Upper lobe of left lung (tissue), 6 donors: ENCODE data around the gene F11R. TPM values are rescaled to one million over a fixed set of nuclear protein-coding genes. Genes with fewer than 3 reads are reported as not detected.
A peak's percentile ranks its signal among the peaks of the same experiment; 100 is the strongest.

Source experiments
- ATAC-seq, 2 donors: fragments of 200-7000 bp; cut with Tn5 transposase; one replicate each; pipeline ENCODE4 v1.9.1; 2022; ENCODE audit warnings: mild to moderate bottlenecking in 2 of 2, moderate library complexity in 2 of 2; ENCODE audit not compliant: low FRiP score in 2 of 2
- DNase-seq, 2 donors: peaks; one replicate each; pipeline ENCODE4 v3.0.0-alpha.2; 2019 to 2020
- H3K27ac ChIP-seq, 4 donors: fragments of 200-600 bp; sonication (generic); one replicate each; pipeline ENCODE4 v1.5.1; 2016 to 2019
- H3K27me3 ChIP-seq, 4 donors: fragments of 200-600 bp; sonication (generic); one replicate each; pipeline ENCODE4 v1.5.1; 2017 to 2019
- H3K36me3 ChIP-seq, 4 donors: fragments of 200-600 bp; sonication (generic); one replicate each; pipeline ENCODE4 v1.5.1; 2016 to 2019
- H3K4me1 ChIP-seq, 4 donors: fragments of 200-600 bp; sonication (generic); one replicate each; pipeline ENCODE4 v1.5.1; 2018 to 2019
- H3K4me3 ChIP-seq, 4 donors: fragments of 200-600 bp; sonication (generic); one replicate each; pipeline ENCODE4 v1.5.1; 2017 to 2019; ENCODE audit warnings: mild to moderate bottlenecking in 2 of 4, moderate library complexity in 1 of 4
- H3K9me3 ChIP-seq, 4 donors: fragments of 200-600 bp; sonication (generic); one replicate each; pipeline ENCODE4 v1.5.1; 2018 to 2019
- EP300 ChIP-seq, 4 donors: sonication (generic); formaldehyde crosslinking; IDR thresholded peaks; one replicate each; pipeline ENCODE4 v1.5.1; 2017; ENCODE audit warnings: antibody characterized with exemption in 4 of 4, control low read depth in 2 of 4
- POLR2A ChIP-seq, 4 donors: fragments of 450-650 bp; IDR thresholded peaks; one replicate each; pipeline ENCODE4 v1.5.1; 2016 to 2017; ENCODE audit warnings: antibody characterized with exemption in 4 of 4, mild to moderate bottlenecking in 2 of 4
- POLR2AphosphoS5 ChIP-seq, 2 donors: sonication (generic); formaldehyde crosslinking; IDR thresholded peaks; one replicate each; pipeline ENCODE4 v1.5.1; 2017; ENCODE audit warnings: antibody characterized with exemption in 2 of 2
- WGBS, 2 donors: methylation state at CpG; one replicate each; pipeline ENCODE4 v1.1.5; 2017 to 2018; 5-methylcytosine and 5-hydroxymethylcytosine counted together
- total RNA-seq, 6 donors: library from RNA; depleted of rRNA in 4 of 6; stranded (reverse); fragments of >200 nt in 4 of 6; gene quantifications; one replicate each; pipeline versions ENCODE4 v1.1.0 to v1.2.1, GENCODE V29; 2016 to 2021
- TF ChIP-seq, protein P1 (sequence below), 6 experiments: fragments of 450-650 bp in 4 of 6; fragments of 200-600 bp in 2 of 6; sonication (generic) in 2 of 6; IDR thresholded peaks; one replicate each; pipeline ENCODE4 v1.5.1; 2016 to 2019; ENCODE audit warnings: antibody characterized with exemption in 6 of 6
- donor health status: DM: no; HTN: no; CAD: no; lungs with moderate emphysema.
- donor health status: DM: no; HTN: yes; CAD: no; lungs with severe emphysema.

F11R gene
- total RNA-seq, 6 donors from 2014 or later = 99.0 to 209 (median 172) TPM

DNA sequence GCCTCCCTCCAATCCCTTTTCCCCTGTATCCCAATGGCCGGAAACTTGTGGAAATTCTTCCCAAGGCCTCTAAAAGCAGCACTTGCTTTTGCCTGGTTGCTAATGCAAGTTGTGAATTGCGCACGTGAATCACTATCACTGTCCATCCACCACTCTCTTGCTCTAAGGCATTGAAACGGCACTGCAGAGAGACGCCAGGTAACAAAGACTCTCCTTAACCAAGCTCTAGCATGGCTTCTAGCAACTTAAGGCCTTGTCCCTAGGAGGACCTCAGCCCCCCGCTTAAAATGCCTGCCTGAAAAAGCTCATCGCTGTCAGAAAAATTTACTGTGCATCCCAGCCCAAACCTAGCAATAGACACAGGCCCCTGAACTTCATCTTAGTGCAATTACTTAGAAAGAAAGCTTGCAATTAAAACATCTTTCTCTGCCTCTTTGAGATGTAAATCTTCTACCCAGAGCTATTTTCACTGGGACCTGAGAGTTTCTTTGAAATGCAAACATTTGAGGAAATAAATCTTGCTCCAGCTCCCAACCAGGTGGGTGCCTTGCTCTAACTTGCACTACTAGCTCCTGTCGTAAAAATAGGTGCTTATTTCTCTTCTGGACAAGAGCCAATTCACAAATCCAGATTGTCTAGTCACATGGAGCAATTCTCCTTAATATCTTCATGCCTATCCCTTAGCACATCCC lies 33.4 kb downstream of the F11R start:
- no peaks in the 10 kb centered on the region for H3K27me3 ChIP-seq
- no peak for DNase-seq
- 80 to 86% methylated on average over 8 of the region's 8 CpGs for WGBS, 2 donors
- TF ChIP-seq POLR2AphosphoS5 (IDR thresholded peaks at IDR 0.05) (no peak), POLR2A (IDR thresholded peaks at IDR 0.05) (no peak), EP300 (IDR thresholded peaks at IDR 0.05) (no peak)
- TF ChIP-seq, protein P1, sequence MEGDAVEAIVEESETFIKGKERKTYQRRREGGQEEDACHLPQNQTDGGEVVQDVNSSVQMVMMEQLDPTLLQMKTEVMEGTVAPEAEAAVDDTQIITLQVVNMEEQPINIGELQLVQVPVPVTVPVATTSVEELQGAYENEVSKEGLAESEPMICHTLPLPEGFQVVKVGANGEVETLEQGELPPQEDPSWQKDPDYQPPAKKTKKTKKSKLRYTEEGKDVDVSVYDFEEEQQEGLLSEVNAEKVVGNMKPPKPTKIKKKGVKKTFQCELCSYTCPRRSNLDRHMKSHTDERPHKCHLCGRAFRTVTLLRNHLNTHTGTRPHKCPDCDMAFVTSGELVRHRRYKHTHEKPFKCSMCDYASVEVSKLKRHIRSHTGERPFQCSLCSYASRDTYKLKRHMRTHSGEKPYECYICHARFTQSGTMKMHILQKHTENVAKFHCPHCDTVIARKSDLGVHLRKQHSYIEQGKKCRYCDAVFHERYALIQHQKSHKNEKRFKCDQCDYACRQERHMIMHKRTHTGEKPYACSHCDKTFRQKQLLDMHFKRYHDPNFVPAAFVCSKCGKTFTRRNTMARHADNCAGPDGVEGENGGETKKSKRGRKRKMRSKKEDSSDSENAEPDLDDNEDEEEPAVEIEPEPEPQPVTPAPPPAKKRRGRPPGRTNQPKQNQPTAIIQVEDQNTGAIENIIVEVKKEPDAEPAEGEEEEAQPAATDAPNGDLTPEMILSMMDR (IDR thresholded peaks at IDR 0.05) = no peak
- no peak for ATAC-seq
- H3K4me1 ChIP-seq = peaks cover 0 to 12% (median under 1%) of the 10 kb centered on the region in 4 donors
- no peaks in the 10 kb centered on the region for H3K9me3 ChIP-seq
- H3K4me3 ChIP-seq = no peak overlapping the region
- H3K27ac ChIP-seq = no peak overlapping the region
- no peaks in the 10 kb centered on the region for H3K36me3 ChIP-seq

DNA sequence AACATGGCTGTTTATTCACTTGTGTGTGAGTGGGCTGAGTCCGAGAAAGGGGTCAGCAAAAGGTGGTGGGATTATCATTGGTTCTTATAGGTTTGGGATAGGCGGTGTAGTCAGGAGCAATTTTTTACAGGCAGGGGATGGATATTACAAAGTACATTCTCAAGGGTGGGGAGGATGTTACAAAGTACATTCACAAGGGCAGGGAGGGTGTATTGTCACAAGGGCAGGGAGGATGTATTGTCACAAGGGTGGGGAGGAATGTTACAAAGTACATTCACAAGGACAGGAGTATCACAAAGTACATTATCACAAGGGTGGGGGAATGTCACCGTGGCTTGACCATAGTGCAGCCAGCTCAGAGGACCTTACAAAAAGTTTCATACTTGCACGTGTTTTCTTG lies 35.2 kb downstream of the F11R start:
- no peak overlapping the region for H3K4me3 ChIP-seq
- no peak overlapping the region for H3K27ac ChIP-seq
- no peak for ATAC-seq
- no peak for TF ChIP-seq POLR2A (IDR thresholded peaks at IDR 0.05)
- TF ChIP-seq, protein P1 (IDR thresholded peaks at IDR 0.05) = no peak
- TF ChIP-seq POLR2AphosphoS5 (IDR thresholded peaks at IDR 0.05) = no peak
- no peak for TF ChIP-seq EP300 (IDR thresholded peaks at IDR 0.05)
- no peak for DNase-seq
- H3K4me1 ChIP-seq = peaks cover 7 to 25% (median 10%) of the 10 kb centered on the region in 4 donors
- 91 to 95% methylated on average over 4 of the region's 4 CpGs for WGBS, 2 donors
- H3K9me3 ChIP-seq = no peaks in the 10 kb centered on the region
- no peaks in the 10 kb centered on the region for H3K36me3 ChIP-seq
- peaks cover 0 to 13% (median 2%) of the 10 kb centered on the region in 4 donors for H3K27me3 ChIP-seq

DNA sequence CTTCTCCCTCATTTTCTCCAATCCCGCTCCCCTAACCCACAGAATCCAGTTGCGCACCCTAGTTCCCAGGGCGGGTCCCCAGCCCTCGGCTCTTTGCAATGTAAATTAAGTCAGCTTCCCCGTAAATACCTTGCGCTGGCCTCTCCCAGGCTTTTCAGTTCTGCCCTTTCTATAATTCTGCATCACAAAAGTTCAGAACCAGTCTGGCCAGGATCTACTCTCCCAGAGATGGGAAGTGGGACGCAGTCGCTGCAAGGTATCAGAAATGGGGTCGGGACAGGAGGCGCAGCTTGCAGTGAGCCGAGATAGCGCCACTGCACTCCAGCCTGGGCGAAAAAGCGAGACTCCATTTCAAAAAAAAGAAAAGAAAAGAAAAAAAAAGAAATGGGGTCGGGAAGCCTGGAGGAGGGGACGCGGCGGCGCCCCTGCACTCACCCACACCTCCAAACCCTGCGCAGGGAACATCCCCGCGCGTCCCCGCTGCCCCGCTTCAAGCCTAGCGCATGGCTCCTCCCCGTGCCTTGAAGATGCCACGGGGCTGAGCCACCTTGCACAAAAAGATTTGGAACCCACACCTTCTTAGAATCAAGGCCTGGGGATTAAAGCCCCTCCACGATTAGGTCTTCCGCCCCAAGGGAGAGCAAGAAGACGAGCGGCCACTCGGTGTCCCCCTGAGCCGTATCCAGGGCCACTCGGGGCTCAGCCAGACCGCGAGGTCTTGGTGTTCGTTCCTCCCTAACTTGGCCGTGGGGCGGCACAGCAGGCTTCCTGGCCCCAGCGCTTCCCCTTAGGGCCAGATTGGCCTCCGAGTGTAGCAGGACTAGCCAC lies 39.2 kb downstream of the F11R start:
- ATAC-seq (peak; percentile 41 to 66), DNase-seq (peak in 1 of 2 donors; percentile 75)
- H3K9me3 ChIP-seq = no peaks in the 10 kb centered on the region
- peaks cover 7 to 13% (median 10%) of the 10 kb centered on the region in 4 donors for H3K4me1 ChIP-seq
- H3K27ac ChIP-seq = no peak overlapping the region
- no peaks in the 10 kb centered on the region for H3K36me3 ChIP-seq
- H3K4me3 ChIP-seq = peak overlapping the region in 2 of 4 donors; percentile 8 to 22
- WGBS, 2 donors = 7 to 9% methylated on average over 38 to 42 of the region's 42 CpGs
- no peak for TF ChIP-seq POLR2A (IDR thresholded peaks at IDR 0.05)
- TF ChIP-seq EP300 (IDR thresholded peaks at IDR 0.05) = no peak
- no peak for TF ChIP-seq POLR2AphosphoS5 (IDR thresholded peaks at IDR 0.05)
- TF ChIP-seq, protein P1 (IDR thresholded peaks at IDR 0.05) = no peak
- H3K27me3 ChIP-seq = peaks cover 0 to 13% (median 2%) of the 10 kb centered on the region in 4 donors

DNA sequence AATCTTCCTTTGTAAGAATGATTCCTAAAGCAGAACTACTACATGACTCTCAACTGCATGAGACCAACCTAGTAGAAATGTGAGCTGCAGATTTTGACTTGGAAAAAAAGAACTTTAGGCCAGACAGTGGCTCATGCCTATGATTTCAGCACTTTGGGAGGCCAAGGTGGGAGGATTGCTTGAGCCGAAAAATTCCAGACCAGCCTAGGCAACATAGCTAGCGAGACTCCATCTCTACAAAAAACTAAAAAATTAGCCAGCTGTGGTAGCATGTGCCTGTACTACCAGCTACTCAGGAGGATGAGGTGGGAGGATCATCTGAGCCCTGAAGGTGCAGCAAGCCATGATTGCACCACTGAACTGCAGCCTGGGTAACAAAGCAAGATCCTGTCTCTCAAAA lies 41.7 kb downstream of the F11R start:
- H3K9me3 ChIP-seq = no peaks in the 10 kb centered on the region
- peaks cover 7 to 13% (median 10%) of the 10 kb centered on the region in 4 donors for H3K4me1 ChIP-seq
- H3K27me3 ChIP-seq = peaks cover 0 to 13% (median 2%) of the 10 kb centered on the region in 4 donors
- no peak for DNase-seq
- no peak overlapping the region for H3K27ac ChIP-seq
- H3K4me3 ChIP-seq = no peak overlapping the region
- 94 to 97% methylated on average over 2 of the region's 2 CpGs for WGBS, 2 donors
- no peak for ATAC-seq
- TF ChIP-seq, protein P1 (IDR thresholded peaks at IDR 0.05) = no peak
- no peak for TF ChIP-seq EP300 (IDR thresholded peaks at IDR 0.05)
- TF ChIP-seq POLR2AphosphoS5 (IDR thresholded peaks at IDR 0.05) = no peak
- no peak for TF ChIP-seq POLR2A (IDR thresholded peaks at IDR 0.05)
- no peaks in the 10 kb centered on the region for H3K36me3 ChIP-seq
